ENCODE results near the gene FBXL13.

FBXL13 gene

DNA sequence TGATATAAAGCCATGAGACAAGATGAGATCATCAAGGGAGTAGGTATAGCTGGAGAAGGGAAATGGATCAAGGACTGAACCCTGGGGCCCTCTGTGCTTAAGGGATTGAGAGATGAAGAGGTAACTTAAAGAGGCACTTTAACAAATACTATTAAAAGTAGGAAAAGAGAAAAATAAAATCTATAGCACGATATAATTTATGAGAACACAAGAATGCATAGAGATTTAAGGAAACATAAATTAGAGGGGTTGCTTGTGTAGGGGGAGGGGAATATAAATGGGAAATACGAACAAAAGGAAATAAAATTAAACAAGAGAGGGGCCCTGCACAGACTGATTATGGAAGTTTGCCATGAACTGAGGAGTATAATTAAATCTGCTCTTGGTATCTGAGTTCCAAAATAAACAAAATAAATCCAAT is 177.4 kb downstream of the FBXL13 start:
- ATAC-seq, result no peak
- Mint-ChIP-seq H3K4me1 (no peaks in the 10 kb centered on the region), H3K9me3 (no peaks in the 10 kb centered on the region), H3K27me3 (no peaks in the 10 kb centered on the region), H3K27ac (no peak overlapping the region), H3K36me3 (no peaks in the 10 kb centered on the region), H3K4me3 (no peak overlapping the region)

DNA sequence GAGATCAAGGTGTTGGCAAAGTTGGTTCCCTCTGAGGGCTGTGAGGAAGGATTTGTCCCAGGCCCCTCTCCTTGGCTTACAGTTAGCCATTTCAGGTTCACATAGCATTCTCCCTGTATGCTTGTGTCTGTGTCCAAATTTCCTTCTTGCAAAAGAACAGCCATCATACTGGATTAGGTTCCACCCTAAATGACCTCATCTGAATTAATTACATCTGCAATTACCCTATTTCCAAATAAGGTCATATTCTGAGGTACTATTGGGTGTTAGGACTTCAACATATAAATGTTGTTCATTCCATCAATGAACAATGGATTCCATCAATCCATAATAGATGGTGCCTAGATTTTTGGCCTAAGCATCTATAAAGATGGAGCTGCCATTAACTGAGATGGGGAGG is 178.0 kb downstream of the FBXL13 start:
- H3K27ac Mint-ChIP-seq, result no peak overlapping the region
- H3K27me3 Mint-ChIP-seq, result no peaks in the 10 kb centered on the region
- no peaks in the 10 kb centered on the region for H3K36me3 Mint-ChIP-seq
- no peaks in the 10 kb centered on the region for H3K9me3 Mint-ChIP-seq
- H3K4me1 Mint-ChIP-seq, result no peaks in the 10 kb centered on the region
- H3K4me3 Mint-ChIP-seq, result no peak overlapping the region
- no peak for ATAC-seq

DNA sequence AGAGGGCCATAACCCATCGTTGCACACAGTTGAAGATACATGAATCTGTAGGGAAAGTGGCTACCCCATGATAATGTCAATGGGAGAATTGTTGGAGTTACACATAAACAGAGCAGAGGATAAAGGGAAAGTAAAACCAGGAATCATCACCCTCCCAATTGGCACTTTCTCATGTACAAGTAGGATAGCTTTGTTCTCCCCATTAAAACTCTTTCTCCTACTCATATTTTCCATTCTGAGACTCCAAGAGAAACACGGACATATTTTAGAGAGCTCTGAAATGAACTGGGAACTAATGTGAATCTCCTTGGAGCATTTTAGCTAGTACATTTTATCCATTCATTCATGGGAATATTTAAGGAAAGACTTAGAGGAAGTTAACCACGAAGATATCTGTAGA is 179.0 kb downstream of the FBXL13 start:
- no peak for ATAC-seq
- no peak overlapping the region for H3K27ac Mint-ChIP-seq
- H3K36me3 Mint-ChIP-seq, result no peaks in the 10 kb centered on the region
- H3K27me3 Mint-ChIP-seq, result no peaks in the 10 kb centered on the region
- H3K4me3 Mint-ChIP-seq, result no peak overlapping the region
- H3K4me1 Mint-ChIP-seq, result no peaks in the 10 kb centered on the region
- H3K9me3 Mint-ChIP-seq, result no peaks in the 10 kb centered on the region

DNA sequence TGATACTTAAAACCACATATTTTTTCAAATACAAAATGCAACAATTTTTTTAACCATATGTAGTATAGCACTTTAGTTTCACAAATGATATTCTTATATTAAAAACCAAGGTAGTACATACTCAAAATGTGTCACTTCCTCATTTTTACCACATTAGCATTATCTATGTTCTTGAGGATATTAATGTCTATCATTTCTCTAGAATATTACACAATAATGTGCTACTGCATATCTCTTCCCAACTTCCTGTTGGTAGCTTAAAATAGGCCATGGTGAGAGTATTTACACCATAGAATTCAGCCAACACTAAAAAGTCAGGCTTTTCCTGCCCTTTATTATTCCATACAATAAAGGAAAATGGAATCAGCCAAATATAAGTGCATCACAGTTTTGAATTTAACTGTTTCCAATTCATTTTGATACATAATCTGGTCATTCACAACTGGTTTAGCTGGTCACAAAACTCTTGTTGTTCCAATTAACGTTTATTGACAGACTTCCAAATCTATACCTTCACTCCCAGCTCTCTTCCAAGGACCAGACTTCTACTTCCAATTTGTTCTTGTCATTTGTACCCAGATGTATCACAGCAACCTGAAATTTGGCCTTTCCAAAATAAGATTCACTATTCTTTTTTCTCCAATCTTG is 181.8 kb downstream of the FBXL13 start:
- Mint-ChIP-seq H3K4me1 (no peaks in the 10 kb centered on the region), H3K27me3 (no peaks in the 10 kb centered on the region), H3K36me3 (no peaks in the 10 kb centered on the region), H3K9me3 (no peaks in the 10 kb centered on the region), H3K27ac (no peak overlapping the region), H3K4me3 (no peak overlapping the region)
- ATAC-seq, result no peak

DNA sequence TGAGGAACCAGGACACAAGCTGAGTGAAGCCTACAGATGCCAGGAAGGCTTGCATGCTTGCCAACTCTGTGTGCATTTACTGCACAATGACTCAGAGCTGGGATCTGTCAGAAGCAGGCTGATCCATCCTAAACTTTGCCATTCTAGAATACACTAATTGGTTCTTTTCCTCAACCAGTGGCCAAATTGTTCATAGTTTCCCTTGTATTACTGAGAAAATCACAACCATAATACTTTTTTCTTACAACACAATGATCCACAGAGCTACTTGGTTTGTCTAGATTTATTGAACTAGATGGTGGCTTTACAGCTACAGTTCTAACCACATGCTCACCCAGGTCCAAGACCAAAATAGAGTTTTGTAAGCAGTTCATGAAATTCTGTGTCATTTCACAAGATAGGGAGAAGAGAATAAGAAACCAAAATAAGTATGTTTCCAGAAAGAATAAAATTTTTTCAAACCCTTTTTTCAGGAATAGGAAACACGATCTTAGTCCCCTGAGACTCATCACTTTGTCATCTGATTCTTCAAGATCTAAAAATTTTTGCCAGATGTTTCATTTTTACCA is 182.8 kb downstream of the FBXL13 start:
- H3K4me1 Mint-ChIP-seq, result no peaks in the 10 kb centered on the region
- no peak overlapping the region for H3K4me3 Mint-ChIP-seq
- H3K9me3 Mint-ChIP-seq, result no peaks in the 10 kb centered on the region
- no peaks in the 10 kb centered on the region for H3K27me3 Mint-ChIP-seq
- no peak for ATAC-seq
- H3K36me3 Mint-ChIP-seq, result no peaks in the 10 kb centered on the region
- H3K27ac Mint-ChIP-seq, result no peak overlapping the region

DNA sequence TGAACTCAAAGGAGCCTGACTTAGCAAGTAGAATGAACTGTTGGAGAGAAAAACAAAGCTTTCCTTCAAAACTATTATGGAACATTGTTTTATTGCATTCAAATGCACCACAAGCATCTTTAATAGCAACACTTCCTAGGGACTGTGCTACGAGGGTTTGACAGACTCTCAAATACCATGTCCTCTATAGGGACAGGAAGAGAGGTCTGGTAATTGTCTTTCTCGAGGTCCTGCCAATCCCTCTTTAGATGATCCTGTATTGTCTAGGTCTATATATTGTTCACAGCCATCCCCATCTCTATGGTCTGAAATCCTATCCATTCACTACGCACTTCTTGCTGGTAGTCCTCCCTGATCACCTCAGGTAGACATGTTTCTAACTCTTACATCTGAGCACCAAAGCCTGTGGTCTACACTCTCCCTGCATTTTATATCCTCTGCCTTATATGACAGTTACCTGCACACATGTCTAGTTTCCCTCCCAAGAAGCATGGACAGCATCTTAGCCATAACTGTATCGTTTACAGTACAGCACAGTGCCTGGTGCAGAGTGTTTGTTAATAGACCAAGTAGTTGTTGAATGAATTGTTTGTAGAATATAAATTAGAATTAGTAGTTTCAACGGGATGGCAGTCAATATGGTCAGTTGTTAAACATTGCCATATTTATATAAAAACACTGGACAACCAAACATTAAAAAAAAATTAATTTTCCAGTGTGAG is 183.5 kb downstream of the FBXL13 start:
- no peaks in the 10 kb centered on the region for H3K27me3 Mint-ChIP-seq
- ATAC-seq, result no peak
- no peaks in the 10 kb centered on the region for H3K36me3 Mint-ChIP-seq
- H3K27ac Mint-ChIP-seq, result no peak overlapping the region
- H3K9me3 Mint-ChIP-seq, result no peaks in the 10 kb centered on the region
- no peak overlapping the region for H3K4me3 Mint-ChIP-seq
- no peaks in the 10 kb centered on the region for H3K4me1 Mint-ChIP-seq

DNA sequence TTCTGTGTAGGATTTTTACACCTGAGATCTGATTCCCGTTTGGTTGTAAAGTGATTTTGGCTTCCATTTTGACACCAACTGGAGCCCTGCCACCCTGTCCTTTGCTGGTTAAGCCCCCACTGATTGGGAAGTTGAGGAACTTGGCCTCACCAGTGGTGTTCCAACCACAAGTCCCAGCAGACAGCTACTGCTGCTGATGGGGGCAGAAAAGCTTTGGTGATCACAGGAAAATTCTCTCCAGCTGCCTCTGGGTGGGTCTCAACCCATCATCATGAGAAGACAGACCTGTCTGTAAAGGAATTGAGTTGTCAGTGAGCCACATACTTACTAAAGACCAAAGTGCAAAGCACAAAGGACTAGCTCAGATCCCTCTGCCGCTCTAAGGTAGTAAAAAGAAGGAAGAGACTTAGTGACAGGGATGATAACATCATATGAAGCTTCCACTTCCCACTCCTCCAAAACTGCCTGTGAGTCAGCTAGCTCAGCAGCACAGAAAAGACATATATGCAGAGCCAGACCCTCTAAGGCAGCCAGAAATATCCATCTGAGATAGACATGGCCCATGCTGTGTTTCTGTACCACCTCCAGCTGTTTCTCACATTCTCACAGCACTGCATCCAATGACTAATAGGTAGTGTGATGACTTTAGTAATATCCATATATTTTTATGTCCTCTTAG is 184.2 kb downstream of the FBXL13 start:
- ATAC-seq, result no peak

DNA sequence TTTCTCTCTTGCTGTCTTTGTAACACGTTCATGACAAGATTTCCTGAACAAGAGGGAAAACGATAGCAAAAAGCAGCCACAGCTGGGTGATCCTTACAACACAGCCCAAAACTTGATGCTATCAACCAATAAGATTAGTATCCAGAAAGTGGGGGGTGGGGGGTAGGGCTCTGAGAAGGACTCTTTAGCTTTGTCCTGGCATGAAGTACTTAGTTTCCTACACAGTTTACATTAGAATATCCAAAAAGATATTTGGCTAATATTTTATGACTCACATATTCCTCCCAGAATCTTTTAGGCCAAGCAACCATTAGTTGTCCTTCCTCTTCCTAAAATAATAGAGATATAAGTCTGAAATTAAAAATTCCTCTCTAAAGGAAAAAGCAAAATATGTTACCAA is 184.7 kb downstream of the FBXL13 start:
- no peaks in the 10 kb centered on the region for H3K9me3 Mint-ChIP-seq
- no peaks in the 10 kb centered on the region for H3K36me3 Mint-ChIP-seq
- no peak overlapping the region for H3K4me3 Mint-ChIP-seq
- no peak overlapping the region for H3K27ac Mint-ChIP-seq
- no peaks in the 10 kb centered on the region for H3K4me1 Mint-ChIP-seq
- no peak for ATAC-seq
- H3K27me3 Mint-ChIP-seq, result no peaks in the 10 kb centered on the region

More for the DNA sequence above, 184.2 kb downstream of the FBXL13 start:
- Mint-ChIP-seq H3K27me3 (no peaks in the 10 kb centered on the region), H3K36me3 (no peaks in the 10 kb centered on the region), H3K4me3 (no peak overlapping the region), H3K27ac (no peak overlapping the region), H3K4me1 (no peaks in the 10 kb centered on the region), H3K9me3 (no peaks in the 10 kb centered on the region)

DNA sequence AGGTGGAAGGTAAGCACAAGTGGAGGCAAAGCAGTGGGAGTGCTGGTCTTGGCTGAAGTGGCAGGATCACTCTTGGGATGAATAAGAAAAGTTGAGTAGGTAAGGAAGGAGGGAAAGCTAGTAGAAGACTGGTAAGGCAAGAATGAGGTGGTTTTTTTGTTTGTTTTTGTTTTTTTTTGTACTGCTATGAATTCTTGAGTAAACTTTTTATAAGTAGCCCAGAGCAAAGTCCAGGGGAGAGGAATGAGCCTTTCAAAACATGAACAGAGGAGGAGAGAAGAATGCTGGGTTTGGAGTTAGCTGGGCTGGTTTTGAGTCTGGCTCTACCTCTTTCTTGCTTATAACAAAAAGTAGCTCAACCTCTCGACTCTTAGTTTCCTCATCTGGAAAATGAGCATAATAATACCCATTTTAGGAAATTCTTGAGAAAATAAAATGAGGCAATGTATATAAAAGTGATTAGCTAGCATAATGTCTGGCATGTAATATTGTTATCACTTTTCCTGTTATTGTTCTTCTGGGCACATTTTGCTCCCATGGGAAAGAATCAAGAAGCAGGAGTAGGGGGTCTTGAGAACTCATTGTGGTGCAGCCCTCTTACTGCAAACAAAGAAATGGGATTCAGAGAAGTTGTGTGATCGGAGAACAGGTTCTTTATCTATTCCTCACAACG is 185.9 kb downstream of the FBXL13 start:
- H3K27me3 Mint-ChIP-seq, result no peaks in the 10 kb centered on the region
- H3K27ac Mint-ChIP-seq, result no peak overlapping the region
- H3K9me3 Mint-ChIP-seq, result no peaks in the 10 kb centered on the region
- ATAC-seq, result no peak
- H3K4me1 Mint-ChIP-seq, result no peaks in the 10 kb centered on the region
- H3K36me3 Mint-ChIP-seq, result no peaks in the 10 kb centered on the region
- H3K4me3 Mint-ChIP-seq, result no peak overlapping the region

DNA sequence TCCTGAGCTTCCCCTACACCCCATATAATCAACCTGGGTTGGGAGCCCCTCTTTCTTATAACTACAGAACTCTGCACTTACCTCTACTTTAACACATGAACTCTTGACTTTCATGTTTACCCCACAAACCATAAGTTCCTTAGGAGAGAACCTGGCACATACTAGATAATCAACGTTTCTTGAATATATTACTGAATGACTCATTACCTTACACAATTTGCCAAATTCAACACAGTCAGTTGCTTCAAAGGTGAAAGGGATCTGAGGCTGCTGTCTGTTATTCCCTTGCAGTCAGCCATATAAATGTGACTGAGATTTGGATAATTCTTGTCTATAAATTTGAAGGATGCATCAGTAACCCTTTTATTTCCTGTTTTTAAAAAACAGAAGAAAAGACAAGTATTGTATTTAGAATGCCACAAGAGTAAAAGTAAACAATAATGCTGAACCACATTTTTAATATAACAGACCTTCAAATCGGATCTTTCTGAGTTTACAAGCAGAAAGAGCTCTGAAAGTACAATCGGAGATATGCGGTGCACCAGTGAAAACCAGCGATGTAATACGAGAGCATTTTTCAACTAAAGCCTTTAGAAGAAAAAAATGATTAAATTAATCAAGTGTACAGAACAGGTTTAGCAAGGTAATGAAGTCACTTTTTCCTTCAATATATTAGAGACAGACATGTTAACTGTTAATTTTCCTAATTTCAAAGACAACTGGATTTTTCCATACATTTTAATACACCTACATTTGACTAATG is 191.3 kb downstream of the FBXL13 start:
- Mint-ChIP-seq H3K36me3 (no peaks in the 10 kb centered on the region), H3K4me3 (no peak overlapping the region), H3K27me3 (no peaks in the 10 kb centered on the region), H3K9me3 (no peaks in the 10 kb centered on the region), H3K4me1 (no peaks in the 10 kb centered on the region), H3K27ac (no peak overlapping the region)
- ATAC-seq, result no peak

DNA sequence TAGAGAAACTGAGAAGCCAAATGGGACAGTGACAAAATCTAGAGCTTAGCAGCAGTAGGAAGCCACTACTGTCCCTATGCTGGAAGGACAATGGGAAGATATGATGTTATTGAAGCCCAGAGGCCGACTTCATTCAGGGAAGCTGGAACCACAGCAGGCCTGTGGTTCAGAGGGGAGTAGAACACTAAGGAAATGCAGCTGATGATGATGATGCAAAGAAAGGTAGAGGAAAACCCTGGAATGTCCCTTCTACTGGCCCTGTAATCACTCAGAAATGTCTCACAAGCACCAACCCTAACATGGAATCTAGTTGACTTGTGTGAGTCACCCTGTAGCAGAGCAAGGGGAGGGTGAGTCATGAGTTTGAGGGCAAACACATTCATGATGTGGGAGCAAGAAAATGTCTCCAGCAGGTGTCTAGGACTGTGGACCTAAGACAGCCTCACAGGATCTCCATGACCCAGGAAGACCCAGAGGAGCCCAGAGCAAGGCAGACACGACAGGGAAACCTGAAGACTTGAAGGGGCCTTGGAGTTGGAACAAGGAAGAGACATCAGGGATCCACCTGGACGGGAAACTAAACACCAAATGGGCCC is 198.8 kb downstream of the FBXL13 start:
- H3K27me3 Mint-ChIP-seq, result no peaks in the 10 kb centered on the region
- H3K4me3 Mint-ChIP-seq, result no peak overlapping the region
- no peaks in the 10 kb centered on the region for H3K9me3 Mint-ChIP-seq
- no peak for ATAC-seq
- H3K36me3 Mint-ChIP-seq, result peaks cover 27% of the 10 kb centered on the region
- no peak overlapping the region for H3K27ac Mint-ChIP-seq
- no peaks in the 10 kb centered on the region for H3K4me1 Mint-ChIP-seq

DNA sequence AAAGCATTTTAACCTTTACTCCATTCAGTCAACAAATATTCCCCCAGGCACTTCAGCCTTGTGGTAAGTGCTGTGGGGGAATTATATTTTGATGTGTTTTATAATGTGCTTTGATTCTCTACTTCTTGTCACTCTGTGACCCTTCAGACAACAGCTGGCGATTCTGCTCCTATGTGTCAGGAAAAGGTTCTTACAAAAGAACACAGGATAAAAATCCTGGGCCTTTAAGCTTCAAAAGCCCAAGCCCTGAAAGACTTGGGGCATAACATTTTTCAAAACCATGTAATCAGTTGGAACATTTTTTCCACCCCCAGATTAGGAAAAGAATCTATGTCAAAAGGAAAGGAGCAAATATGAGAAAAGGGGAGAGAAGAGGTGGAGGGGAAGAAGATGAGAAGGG is 199.6 kb downstream of the FBXL13 start:
- no peaks in the 10 kb centered on the region for H3K27me3 Mint-ChIP-seq
- H3K4me3 Mint-ChIP-seq, result no peak overlapping the region
- no peaks in the 10 kb centered on the region for H3K9me3 Mint-ChIP-seq
- H3K36me3 Mint-ChIP-seq, result peaks cover 27% of the 10 kb centered on the region
- no peak for ATAC-seq
- no peak overlapping the region for H3K27ac Mint-ChIP-seq
- H3K4me1 Mint-ChIP-seq, result no peaks in the 10 kb centered on the region

DNA sequence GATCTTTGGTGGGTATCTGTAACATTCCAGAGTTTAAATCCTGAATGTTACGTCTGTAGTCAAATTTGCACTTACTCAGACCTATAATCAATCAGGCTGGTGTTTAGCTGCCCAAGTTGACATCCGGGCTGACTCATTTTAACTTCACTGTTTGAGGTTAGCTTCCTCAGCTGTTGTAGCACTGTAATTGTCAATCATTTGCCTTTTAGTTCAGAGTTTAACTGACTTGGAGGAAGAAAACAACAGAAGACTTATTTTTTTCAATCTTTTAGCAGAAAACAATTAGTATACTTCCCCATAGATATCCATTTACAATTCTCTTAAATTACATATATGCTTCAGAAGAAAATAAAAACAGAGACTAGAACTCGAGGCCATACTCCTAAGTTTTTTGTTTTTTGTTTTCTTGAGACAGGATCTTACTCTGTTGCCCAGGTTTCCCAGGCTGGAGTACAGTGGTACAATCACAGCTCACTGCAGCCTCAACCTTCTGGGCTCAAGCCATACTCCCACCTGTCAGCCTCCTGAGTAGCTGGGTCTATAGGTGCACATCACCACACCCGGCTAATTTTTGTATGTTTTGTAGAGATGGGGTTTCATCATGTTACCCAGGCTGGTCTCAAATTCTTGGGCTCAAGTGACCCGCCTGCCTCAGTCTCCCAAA is 200.3 kb downstream of the FBXL13 start:
- ATAC-seq, result no peak
- Mint-ChIP-seq H3K36me3 (peaks cover 27% of the 10 kb centered on the region), H3K4me3 (no peak overlapping the region), H3K27ac (no peak overlapping the region), H3K9me3 (no peaks in the 10 kb centered on the region), H3K4me1 (no peaks in the 10 kb centered on the region), H3K27me3 (no peaks in the 10 kb centered on the region)
